Kidney capillary endothelial cell (primary cell): ENCODE results near the gene SP140.
"Not testable (repeated sequence)": the region's sequence is repeated elsewhere in the genome, so short reads cannot be mapped to it uniquely, and the experiment has no call there.

Experiments
- DNase-seq: peaks from one replicate; pipeline ENCODE4 v3.0.0-alpha.2; 2018; ENCODE audit warnings: low spot score

Gene SP140

DNA sequence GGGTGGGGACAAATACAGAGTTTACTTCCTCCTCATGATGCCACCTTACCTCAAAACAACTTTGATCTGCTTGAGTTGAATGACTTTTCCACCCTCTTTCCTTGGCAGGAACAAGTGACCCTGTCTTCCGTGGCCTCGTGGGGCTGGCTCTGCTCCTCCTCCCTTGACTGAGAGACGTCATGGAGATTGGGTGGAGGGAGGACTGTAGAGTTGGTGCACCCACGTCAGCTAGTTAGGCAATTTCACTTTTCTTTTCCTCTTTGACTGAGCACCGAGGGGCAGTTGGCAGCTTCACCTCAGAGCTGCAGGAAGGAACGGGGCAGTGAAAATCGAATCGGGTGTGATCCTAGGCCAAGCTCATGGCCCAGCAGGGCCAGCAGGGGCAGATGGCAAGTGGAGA, at the start of gene SP140:
Gene SP140 (plus strand): TSS at position 251 of the 400 bp plus-strand sequence. CDS start 109 bp downstream, at position 360.
- DNase-seq: no peak

DNA sequence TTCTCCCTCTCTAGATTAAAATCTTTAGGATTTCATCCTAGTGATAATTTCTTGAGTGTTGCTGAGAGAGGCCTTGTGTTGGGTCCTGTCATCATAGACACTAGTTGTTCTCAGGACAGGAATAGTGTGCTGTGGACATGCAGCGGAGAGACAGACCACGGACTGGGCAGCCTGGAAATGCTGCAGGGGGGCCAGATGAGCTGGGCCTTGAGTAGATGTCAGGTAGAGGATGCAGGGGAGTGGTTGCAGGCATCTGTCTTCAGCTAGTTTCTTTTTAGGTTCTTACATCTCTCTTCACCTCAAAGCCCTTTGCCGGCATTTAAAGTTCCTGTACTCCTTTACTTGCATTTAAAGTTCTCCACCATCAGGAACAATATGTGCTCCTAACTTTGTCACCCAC, 48.5 kb upstream of the SP140 start:
- no peak for DNase-seq

DNA sequence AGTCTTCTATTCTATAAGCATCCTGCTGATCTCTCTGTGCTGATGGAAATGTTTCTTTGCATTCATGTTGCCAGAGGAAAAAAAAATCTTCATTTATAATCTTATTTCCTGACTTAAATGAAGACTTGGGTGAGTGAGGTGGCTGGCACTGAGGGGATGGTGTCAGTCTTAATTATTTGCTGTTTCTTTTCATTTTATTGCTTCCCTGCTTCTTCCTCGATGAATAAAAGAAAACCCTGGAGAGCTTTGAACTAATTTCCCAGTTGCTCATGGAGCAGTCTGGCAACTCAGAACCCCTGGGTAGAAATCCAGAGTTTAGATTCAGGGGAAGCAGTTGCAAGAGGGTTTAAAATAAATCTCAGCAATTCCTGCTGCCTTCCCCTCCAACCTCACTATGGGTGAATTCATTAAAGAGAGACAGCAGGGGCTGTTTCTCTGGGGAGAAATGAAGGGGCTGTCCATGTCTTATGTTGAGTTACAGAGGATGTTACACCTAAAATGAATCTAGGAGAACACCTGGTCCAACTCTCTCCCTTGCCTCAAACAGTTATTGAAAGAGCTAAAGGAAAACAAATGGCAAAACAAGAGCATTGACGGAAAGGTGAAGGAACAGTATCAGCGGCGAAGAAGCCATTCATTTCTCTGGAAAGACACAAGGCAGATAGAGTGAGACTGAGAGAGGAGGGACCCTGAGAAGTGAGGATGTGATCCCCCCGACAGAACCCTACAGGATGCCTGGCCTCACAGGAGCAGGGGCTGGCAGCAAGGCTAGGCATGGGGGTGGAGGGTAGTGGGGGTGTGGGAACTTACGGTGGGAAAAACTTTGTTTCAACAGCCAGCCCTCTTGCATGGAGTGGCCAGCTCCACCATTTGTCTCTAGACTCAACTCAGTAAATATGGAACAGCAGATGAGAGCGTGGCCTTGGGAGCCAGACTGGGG, 46.7 kb upstream of the SP140 start:
- DNase-seq: no peak

GRCh38 chr2:230179907-230180306, 45.6 kb upstream of the SP140 start:
- no peak for DNase-seq

- DNase-seq: no peak
Observed at GRCh38 chr2:230181195-230181594, 44.3 kb upstream of the SP140 start.

DNA sequence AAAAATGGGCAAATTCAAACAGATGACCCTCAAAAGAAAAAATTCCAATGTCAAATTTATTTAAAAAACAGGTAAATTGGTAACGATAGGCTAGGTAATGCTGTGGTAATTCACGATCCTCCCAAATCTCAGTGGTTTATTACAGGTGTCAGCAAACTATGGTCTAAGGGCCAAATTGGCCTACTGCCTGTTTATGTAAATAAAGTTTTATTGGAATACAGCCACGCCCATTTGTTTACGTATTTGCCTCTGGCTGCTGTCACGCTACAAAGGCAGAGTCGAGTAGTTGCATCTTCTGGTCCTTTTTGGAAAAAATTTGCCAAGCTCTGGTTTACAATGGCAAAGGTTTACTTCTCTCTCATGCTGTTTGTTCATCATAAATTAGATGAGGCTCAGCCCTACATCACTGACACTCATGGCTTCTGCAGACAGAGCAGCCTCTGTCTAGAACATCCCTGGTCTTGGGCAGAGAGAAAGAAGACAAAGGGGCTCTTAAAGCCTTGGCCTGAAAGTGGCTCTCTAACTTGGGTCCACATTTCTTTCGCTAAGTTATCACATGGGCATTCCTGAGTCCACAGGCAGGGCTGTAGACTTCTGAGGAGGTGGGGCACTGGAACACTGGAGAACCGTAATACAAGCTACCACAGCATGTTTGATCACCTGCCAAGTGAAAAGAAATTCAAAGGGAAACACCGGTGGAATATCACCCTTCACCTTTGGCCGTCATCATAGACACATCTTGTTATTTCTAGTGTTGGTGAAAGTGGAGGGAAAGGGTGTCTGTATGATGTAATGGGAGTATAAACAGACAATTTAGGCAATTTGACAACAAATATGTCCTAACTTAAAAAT, 40.6 kb upstream of the SP140 start:
- DNase-seq: no peak

GRCh38 chr2:230202430-230203109, 23.0 kb upstream of the SP140 start:
- no peak for DNase-seq

- no peak for DNase-seq
Observed at GRCh38 chr2:230203110-230203676, 22.3 kb upstream of the SP140 start.

DNA sequence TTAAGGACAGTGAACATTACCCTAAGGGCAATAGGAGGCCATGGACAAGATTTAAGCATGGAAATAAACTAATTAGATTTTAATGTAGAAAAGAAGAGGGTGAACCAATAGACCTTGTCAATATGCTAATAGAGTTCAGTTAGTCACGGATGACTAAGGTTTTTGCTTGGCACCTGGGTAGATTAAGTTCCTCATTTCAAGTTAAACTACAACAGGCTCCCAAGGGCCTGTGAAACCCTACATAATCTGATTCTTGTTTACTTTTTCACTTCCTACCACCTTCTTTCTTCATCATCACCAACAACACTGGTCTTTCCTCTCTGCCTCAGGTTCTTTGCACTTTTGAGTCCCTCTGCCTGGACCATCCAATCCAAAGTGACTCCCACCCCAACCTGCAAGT, 20.5 kb upstream of the SP140 start:
- DNase-seq: no peak

- DNase-seq: no peak
Observed at GRCh38 chr2:230205721-230206120, 19.8 kb upstream of the SP140 start.

GRCh38 chr2:230208576-230208975, 17.0 kb upstream of the SP140 start:
- DNase-seq: no peak

DNA sequence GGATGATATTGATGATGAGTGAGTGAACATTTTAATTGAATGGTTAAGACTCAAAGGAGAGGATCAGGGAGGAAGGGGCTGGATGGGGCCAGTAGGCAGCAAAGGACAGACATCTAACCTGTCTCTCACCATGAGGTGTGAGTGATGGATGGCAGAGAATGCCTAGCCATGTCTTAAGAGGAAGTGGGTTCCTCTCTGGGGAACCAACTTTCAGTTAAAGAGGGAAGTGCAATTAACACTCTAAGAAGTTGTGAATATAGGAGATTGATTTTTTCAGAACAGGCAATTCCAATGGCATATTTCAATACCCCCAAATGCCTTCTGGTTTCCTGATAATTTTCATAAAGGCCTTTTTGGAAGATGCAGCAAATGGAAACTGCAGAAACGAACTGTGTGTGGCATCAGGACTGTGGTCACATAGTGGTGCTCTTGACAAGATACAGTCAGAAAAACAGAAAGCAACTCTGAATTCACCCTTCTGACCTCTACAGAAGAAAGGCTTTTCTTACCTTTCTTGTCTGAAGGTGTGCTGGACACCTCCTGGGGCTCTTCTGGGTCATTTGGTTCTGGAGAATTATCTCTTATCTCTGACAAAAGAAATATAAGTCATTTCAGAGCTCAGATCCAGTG, 16.0 kb upstream of the SP140 start:
- DNase-seq: no peak

- no peak for DNase-seq
Observed at GRCh38 chr2:230216489-230216888, 9.0 kb upstream of the SP140 start.

- no peak for DNase-seq
Observed at GRCh38 chr2:230217424-230217823, 8.1 kb upstream of the SP140 start.

DNA sequence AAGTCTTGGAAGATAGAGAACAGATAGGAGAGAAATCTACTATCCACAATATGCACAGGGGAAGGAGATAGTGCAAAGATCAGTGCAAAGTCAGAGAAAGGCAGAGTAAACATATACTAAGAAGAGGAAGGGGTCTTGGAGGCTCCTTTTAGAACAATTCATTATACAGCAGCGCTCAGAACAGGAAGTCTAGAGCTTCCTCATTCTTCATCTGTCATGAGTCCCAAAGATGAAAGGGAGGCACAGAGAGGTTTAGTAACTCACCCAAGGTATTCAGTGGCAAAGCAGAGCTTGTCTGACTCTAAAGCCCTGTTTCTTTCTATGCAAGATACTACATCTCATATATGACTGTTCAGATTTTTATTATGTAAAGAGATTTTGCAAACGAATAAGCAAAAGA, 7.1 kb upstream of the SP140 start:
- DNase-seq: no peak

DNA sequence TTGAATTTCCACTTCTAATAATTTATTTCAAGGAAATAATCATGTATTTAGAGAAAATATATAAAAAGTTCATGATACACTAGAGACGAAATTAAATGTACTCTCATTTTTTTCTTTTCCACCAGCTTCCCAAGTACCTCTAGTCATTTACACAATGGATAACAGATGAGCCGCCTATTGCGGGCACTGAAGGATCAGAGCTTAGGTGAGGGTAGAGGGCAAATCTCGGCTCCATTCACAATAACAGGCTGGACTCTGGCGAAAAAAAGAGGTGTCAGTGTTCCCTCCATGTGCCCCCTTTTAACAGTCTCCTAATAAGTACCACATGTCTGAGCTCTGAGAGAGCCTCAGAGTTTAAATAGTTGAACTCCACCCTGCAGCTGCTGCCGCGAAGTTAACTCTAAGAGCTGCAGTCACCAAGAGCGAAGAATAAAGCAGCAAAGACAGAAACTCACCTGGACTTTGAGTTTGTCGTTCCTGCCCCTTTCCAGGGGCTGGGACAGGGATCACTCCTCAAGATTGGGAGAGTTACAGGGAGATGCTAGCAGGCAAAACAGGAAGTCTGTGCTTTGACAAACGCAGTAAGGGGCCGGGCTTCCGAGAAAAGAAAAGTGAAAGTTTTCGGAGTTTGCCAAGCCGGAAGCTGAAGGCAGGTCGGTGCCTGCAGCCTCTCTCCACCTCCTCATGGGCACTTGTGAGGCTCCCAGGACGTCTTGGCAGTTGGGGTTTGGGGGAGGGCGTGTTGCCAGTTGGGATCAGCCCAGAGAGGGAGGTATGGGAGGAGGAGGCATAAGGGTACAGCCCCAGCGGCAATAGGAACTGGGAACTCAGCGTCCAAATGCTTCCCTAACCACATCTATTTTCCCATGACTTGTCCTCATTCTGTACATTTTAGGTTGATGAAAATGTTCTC, 5.9 kb upstream of the SP140 start, which contains the start of gene SP110:
Gene SP110 (minus strand): TSS at position 566 of the 913 bp plus-strand sequence. CDS start 3,057 bp downstream, outside the sequence.
- peak; percentile 55 for DNase-seq

- no peak for DNase-seq
Observed at GRCh38 chr2:230220347-230220969, 5.1 kb upstream of the SP140 start.

DNA sequence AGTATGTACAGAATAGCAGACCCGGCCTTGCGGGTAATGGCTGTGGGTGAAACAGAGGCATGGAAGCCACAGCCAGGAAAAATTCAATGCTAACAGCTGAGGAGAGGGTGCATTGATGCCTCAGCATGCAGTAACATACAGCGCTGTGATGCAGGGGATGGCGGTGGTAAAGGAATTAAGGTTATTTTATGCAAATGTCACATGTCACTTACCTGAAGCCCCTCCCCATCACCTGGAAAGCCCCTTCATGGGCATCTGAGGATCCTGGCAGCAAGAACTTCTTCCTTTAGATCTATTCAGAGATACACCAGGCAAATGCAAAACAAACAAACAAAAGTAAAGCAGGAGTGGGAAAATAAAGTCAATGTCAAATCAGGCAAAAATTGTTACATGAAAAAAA, 4.0 kb upstream of the SP140 start:
- no peak for DNase-seq

DNA sequence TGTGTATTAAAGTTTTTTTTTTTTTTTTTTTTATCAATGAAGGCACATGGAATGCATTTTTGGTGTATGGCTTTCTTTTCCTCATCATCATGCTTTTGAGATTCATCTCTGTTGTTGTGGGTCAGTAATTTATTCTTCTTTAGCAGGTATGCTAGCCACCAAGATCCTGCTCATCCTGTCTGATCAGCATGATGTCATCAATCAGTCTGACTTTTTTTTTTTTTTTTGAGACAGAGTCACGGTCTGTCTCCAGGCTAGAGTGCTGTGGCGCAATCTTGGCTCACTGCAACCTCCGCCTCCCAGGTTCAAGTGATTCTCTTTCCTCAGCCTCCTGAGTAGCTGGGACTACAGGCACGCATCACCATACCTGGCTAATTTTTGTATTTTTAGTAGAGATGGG, 2.7 kb upstream of the SP140 start:
- not testable (repeated sequence) for DNase-seq

DNA sequence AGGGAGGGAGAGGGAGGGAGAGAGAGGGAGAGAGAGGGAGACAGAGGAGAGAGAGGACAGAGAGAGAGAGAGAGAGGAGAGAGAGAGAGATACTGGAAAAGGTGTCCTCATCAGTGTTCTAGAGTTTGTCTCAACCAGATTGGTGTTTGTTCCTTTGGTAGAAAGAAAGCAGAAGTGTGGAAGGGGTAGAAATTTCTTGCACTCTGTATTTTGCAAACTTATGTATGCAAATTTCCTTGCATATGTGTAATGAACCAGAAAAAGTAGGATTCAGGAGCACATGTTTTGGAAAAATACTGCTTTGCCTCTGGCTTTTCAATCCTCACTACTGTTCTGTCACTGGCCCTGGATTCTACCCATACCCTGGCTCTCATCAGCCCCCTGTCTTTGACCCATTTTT, 1.1 kb upstream of the SP140 start:
- DNase-seq: no peak
